Erythroblast (primary cell): ENCODE measurements around the gene TACC3.

ENCODE experiments used
- GATA1 ChIP-seq: IDR thresholded peaks from 2 replicates; pipeline ENCODE4 v1.6.1; 2011; ENCODE audit warnings: low read depth, mild to moderate bottlenecking, control low read depth, low read length, moderate library complexity
- POLR2A ChIP-seq: IDR thresholded peaks from 2 replicates; pipeline ENCODE4 v1.6.1; 2011; ENCODE audit warnings: mild to moderate bottlenecking, low read length

DNA sequence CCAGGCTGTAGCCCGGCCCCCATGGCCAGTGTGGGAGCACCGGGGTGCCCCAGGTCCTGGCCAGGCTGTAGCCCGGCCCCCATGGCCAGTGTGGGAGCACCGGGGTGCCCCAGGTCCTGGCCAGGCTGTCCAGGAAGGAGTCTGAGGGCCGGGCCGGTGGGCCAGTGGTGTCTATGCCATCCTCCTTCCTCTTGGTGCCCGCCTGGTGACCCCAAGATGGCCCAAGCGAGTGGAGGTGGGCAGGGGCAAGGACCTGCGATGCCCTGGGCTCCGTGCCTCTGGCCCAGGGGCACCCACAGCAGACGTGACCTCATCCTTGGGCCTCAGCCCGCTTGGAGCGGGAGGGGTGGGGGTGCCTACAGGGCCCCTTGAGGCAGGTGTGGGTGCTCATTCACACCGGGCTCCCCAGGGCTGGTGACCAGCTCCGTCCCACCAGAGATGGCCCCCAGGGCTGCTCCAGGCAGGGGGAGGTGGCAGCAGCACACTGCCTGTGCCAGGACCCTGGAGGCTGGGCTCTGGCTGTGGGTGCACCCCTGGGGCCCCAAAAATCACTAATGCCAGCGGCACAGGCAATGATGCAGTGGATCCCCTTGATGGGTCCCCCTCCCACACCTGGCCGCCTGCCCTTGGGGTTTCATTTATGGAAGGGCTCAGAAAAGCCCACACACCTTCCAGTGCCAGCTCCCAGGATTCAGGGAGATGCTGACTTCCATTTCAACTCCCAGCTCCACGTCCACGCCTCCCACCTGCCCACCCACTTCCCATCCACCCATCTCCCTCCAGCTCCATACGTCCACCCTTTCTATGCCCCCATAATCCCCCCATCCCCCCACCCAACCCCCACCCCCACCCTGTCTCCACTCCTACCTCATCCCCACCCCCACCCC is 35.8 kb downstream of the TACC3 start:
- TF ChIP-seq POLR2A (no peak), GATA1 (no peak)
